Activated CD8-positive, alpha-beta memory T cell treated with anti-CD3 and anti-CD28 coated beads, Interleukin-2, amount 50 U/mL, for 4 hours (primary cell): ENCODE data around the gene MARCHF4.

ENCODE experiments used
- DNase-seq: peaks from one replicate; pipeline ENCODE4 v3.0.0-alpha.2; 2020

The MARCHF4 gene, protein sequence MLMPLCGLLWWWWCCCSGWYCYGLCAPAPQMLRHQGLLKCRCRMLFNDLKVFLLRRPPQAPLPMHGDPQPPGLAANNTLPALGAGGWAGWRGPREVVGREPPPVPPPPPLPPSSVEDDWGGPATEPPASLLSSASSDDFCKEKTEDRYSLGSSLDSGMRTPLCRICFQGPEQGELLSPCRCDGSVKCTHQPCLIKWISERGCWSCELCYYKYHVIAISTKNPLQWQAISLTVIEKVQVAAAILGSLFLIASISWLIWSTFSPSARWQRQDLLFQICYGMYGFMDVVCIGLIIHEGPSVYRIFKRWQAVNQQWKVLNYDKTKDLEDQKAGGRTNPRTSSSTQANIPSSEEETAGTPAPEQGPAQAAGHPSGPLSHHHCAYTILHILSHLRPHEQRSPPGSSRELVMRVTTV

DNA sequence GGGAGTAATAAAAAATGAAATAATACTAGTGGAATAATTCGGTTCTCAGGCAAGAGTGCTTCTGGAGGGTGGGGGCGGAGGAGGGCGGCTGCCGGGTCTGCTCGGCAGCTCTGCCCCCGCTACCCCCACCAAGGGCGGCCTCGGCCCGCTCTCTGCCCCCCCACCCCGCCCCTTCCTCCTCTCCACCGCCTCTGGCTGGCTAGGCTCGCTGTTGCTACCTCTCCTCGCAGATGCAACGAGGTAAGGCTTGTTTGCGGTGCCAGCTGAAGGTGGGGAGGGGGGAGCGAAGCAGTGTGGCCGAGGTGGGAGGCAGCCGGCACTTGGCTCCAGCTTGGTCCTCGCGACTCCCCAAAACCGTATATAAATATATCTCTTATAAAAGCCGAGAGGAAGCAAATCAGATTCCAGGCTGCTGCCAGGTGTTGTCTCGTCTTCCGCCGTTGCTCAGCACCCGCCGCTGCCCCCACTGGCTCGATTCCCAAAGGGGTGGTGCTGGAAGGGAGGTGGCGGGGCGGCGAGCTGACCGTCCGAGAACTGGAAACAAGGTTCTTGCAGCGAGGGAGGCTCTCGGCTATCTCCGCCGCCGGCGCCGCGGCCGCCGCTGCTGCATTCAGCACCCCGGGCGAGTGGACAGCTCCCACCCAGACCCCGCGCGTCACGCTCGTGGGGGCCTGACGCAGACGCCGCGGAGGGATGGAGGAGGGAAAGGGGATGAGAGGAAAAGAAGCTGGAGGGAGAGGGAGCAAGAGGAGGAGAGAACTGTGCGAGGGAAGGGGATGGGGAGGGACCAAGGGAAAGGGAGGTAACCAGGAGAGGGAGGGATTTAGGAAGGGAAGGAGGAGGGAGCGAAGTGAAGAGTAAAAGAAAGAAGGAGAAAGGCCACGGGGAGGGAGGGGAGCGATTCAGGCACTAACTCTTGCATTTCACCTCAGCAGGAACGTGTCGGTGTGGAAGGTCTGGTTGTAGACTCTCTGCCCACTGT lies at the start of gene MARCHF4:
Gene MARCHF4 (minus strand): TSS at position 763 of the 982 bp plus-strand sequence. CDS start 2,223 bp downstream, outside the sequence.
- DNase-seq, result peak; percentile 71

DNA sequence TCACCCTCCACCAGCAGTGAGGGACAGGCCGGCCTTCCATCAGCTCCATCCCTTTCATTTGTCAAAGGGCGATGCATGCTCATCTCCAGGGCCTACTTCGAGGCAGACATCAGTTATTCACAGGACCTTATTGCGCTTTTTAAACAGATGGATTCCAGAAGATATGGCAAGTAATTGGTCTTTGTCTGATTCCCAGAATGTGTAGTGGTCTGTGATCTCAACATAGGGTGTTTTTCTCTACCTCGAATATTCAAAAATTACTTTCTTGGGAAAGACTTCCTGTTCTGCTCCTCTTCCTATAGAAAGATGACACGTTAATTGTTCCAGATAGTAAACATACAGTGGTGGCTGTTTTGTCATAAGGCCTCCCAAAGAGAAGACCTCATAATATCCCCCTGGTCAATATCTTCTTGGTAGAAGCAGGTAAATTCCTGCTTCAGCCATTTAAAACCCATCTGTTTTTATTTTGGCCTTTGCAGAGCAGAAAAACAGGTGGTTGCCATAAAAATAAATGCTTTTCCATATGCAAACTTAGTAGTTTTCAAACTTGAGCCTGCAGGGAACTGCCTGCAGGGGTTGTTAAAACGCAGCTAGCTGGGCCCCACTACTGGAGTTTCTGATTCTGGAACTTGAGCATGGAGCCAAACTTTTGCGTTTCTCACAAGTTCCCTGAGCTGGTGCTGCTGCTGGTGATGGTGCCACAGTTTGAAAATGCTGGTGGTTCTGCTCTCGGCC lies 48.3 kb upstream of the MARCHF4 start:
- DNase-seq, result no peak

DNA sequence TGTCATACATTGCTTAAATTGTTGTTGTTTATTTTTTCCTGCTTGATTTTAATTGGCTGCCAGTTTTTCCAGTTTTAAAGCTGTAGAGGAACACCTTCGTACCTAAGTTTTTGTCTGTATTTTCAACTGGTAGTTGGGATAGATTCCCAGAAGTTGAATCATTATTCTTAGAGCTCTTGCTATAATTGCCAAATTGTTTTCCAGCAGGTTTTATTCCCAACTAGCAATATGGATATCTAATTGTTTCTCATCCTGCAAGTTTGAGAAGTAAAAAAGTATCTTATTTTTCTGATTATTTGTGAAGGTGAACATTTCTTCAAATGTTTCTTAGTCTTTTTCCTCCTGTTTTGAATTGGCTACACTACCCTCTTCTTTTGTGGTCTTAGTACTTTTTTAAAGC lies 46.7 kb upstream of the MARCHF4 start:
- DNase-seq, result no peak

DNA sequence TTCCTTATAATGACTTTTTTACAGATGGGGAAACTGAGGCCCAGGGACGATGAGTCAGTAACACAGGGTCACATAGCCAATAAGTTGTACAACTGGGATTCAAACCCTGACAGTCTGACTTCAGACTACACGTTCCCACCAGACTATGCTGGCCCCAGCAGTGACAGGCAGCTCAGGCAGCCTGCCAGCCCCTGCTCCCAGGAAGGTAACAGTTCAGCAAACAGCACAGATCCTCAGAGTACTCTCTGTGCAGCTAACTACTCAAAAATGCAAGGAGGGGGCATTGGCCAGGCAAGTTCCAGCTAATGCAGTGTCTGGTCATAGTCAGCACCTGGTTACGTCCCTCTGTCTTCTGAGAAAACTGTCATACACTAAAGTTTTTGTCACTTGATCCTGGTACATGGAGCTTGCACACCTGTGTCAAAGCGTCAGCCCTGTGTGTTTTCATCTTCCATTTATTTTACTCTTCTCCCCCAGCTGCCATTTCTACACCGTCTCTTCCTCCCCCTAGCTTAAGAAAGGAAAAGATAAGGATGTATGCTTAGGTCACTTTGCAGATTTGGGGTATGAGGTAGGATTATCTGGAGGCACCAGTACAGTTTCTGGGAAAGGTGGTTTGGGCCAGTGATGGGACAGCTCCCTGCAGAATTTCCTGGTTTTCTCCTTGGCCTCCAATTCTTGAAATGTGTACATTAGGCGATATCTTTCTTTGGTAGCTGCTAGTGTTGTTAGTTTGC lies 44.5 kb upstream of the MARCHF4 start:
- no peak for DNase-seq

DNA sequence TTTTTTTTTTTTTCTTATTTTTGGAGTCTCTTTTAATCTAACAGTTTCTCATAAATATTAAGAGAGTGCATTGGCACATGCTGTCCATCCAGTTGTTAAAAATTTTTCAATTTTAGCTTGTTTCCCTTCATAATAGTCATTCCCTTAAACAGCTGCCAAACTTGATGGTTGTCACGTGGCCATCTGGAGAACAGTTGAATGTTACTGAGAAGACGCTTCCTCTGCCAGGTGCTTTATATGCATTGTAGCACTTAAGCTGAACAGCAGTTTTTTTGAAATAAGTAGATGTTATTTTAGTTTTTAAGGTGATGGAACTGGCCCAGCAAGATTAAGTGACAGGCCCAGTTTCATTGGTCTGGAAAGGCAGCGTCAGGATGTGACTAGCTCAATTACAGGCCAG lies 43.3 kb upstream of the MARCHF4 start:
- no peak for DNase-seq

DNA sequence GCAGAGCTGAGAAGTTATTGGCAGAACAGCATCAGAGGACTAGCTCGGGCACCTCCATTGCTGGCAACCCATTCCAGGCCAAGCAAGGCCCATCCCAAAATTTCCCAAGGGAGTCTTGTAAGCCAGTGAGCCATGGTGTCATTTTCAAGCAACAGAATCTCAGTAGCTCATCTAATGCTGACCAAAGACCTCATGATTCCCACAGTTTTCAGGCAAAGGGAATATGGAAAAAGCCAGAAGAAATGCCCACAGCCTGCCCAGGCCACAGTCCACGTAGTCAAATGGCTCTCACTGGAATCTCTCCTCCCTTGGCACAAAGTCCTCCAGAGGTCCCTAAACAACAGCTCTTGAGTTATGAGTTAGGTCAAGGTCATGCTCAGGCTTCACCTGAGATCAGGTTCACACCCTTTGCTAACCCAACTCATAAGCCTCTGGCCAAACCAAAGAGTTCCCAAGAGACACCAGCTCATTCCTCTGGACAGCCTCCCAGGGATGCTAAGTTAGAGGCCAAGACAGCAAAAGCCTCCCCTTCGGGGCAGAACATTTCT lies 42.6 kb upstream of the MARCHF4 start:
- DNase-seq, result no peak

DNA sequence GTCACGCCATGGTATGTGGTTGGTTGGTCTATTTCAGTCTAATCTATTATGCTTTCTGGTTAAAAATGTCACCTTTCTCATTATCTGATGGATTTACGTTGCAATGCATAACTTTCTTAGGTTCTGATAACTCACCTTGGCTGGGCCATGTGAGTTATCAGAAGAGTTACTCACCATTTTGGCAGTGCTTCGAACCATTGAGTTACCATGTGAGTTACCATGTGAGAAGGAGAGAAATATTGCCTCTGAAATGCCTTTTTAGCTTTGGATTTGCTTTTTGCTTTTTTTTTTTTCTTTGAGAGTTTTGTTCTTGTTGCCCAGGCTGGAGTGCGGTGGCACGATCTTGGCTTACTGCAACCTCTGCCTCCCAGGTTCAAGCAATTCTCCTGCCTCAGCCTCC lies 41.6 kb upstream of the MARCHF4 start:
- no peak for DNase-seq

DNA sequence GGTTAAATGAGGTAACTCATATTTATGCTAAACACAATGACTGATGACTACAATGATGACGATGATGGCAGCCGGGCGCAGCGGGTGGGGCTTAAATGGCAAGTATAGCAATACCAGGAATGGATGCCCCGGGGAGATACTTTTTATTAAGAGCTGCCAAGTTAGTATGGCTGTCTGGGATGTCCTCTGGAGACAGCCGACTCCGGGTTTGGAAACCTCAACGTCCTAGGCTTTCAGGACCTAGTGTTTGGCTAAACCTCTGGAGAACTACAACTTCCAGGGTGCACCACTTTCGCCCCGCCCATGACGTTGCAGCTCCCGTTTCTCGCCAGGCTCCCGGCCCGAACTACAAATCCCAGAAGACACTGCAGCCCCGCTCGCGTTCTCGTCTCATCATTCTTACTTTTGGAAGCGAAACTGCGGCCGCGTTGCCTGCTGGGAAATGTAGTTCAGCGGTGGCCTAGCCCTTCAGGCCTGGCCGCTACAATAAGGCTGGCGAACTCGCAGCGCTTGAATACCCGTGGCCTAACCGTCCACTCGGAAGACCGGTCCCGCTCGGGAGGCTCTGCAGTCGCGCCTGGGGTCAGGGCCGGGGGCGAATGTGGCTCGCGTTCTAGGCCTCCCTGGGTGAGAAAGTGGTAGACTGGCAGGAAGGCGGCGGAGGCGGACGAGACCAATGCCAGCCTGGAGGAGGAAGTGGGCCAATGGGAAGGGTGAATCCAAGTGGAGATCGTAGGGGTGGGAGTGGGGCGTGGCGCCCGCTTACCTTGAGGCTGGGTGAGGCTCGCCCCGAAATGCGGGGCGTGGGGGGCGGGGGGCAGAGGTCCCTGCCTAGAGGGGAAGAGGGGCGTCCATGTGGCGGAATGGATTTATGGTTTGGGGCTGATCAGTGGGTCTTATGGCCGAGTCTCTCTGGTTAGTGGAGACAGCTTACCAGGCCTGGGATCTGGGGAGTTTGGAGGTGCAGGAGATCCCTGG lies 40.0 kb upstream of the MARCHF4 start, which contains the start of gene SMARCAL1:
Gene SMARCAL1 (plus strand): TSS at position 463 of the 978 bp plus-strand sequence. CDS start 2,221 bp downstream, outside the sequence.
- DNase-seq, result peak; percentile 99

DNA sequence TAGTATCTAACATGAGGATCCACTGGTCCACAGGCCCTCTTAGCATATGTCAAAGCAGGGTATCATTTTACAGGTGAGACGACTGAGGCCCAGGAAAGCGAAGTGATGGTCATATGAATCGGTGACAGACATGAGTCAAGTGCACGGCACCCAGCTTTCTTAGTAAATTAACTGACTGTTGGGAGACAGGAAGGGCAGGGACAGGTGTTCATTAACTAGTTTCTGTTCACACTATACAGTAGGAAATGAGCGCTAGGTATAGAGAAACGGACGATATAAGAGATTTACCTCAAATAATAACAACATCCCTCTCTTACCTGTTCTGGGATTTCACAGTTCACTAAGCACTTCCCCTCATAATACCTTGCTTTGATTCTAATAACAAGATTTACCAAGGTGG lies 38.3 kb upstream of the MARCHF4 start:
- no peak for DNase-seq

DNA sequence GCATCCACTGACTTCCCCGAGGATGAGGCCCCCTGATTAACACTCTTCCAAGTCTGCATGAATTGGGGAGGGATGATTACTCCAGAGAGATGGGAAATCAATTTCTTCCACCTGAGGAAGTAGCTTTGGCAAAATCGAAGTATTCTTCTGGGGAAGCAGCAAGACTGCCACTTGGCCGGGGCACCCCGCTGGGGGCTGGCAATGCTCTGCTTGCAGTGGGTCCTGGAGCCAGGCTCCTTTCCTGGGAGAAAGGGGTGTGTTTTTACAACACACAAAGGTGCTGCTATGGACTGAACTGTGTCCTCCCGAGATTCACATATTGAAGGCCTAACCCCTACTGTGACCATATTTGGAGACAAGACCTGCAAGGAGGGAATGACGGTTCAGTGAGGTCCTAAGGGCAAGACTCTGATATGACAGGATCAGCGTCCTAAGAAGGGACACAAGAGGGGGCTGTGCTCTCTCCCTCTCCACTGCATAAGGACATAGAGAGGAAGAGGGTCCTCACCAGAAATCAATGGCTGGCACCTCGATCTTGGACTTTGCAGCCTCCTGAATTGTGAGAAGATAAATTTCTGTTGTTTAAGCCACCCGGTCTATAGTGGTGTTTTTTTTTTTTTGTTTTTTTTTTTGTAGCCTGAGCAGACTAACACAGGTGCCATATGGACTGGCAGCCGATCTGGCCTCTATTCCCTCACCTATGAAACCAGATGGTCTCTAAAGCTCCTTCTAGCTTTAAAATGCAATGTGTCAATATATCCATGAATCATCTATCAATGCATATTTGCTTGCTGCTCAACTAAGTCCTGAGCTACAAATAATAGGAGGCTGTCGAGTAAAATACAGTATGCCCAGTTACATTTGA lies 36.4 kb upstream of the MARCHF4 start:
- no peak for DNase-seq

DNA sequence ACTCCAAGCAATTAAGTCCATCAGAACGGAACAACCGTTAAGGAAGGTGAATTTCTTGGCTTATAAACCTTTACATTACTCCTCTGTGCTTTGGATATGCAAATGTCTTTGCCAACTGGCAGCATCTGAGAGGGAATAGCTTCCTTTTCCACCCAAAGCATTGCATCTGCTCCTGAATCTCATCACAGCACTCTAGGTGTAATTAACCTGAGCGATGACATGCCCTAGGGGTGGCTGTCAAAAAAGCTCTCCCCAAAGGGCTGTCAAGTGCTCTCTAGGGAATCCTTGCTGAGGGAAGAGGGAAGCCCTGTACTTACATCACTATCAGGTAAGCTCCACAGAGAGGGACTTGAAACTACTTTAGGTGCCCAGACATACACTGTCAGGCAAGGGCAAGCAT lies 34.5 kb upstream of the MARCHF4 start:
- DNase-seq, result no peak

DNA sequence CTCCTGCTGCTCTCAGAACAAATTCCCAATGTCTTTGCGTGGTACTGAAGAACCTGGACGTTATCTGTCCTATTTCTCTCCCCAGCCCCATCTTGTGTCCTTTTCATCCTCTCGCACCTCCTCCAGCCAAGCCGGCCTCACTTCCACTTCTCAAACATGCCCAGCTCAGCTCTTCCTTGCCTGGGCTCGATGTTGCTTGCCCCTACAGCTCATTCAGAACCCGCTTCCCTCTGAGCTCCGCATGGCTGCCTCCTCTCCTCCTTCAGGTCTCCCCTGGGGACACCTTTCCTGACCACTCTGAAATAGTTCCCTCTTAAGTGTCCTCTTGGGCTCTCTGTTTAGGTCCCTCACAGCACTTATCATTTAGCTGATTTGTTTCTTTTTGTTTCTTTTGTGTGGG lies 33.3 kb upstream of the MARCHF4 start:
- DNase-seq, result no peak

DNA sequence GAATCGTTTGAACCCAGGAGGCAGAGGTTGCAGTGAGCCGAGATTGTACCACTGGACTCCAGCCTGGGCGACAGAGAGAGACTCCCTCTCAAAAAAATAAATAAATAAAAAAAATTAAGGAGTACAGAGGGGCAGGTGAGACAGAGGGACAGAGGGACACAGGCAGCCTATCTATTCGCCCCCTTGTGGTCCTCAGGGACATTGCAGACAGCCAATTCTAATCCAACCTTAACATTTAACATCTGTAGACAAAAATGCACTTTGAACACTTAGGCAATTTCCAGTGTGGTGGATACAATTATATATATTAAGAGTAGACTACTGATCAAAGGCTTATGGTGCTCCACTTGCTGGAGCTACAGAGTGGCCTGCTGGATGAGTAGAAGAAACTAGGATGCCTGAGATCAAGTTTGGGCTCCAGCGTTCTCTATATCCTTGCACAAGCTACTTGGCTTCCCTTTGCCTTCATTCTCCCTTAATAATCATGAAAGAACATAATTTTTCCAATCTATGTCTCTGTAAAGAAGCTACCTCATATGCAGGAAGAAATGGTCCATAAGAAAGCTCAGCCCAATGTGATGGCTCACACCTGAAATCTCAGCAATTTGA lies 31.8 kb upstream of the MARCHF4 start:
- peak; percentile 54 for DNase-seq

DNA sequence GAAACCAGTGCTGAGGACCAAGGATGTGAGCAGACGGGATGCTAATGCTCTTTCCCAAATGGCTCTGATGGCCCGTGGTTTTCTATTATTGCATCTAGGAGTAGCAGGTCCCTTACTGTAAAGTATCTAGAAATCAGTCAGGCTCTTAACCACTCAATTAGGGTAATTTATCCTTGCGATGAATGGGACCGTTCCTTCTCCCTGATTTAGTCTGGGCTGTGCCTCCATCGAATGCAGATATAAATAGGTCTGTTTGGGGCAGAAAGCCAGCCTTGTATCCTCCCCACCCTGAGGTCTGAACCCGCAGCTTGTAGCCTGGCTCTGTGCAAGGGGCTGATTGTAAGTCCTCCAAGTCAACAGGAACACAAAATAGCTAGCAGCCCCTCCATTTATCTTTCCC lies 30.5 kb upstream of the MARCHF4 start:
- no peak for DNase-seq

DNA sequence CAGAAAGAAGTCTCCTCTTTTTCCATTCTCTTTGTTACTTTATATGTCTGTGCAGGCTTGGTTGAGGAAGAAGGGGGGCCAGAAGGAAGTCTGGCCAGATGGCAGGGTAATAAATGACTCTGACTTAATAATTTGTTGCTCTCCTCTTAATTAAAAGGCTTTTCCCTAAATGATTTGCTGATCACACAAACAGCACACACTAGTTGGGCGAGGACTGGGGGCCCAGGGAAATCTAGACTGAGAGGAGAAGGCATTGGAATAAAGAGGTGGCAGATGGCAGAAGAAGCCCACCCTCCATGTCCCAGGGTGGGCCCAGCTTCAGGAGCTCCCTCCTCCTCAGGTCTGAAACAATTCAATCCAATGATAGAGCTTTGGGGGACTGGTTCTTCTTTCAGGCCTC lies 27.3 kb upstream of the MARCHF4 start:
- no peak for DNase-seq

DNA sequence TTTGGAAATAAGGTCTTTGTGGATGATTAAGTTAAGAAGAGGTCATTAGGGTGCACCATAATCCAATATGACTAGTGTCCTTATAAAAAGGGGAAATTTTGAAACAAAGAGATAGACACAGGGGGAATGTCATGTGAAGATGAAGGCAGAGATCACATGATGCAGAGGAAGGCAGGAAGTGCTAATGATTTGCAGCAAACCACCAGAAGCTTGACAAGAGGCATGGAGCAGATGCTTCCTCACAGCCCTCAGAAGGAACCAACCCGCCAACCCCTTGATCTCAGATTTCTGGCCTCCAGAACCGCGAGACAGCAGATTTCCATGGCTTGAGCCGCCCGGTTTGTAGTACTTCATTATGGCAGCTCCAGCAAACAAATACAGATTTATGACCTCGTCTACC lies 22.6 kb upstream of the MARCHF4 start:
- no peak for DNase-seq

DNA sequence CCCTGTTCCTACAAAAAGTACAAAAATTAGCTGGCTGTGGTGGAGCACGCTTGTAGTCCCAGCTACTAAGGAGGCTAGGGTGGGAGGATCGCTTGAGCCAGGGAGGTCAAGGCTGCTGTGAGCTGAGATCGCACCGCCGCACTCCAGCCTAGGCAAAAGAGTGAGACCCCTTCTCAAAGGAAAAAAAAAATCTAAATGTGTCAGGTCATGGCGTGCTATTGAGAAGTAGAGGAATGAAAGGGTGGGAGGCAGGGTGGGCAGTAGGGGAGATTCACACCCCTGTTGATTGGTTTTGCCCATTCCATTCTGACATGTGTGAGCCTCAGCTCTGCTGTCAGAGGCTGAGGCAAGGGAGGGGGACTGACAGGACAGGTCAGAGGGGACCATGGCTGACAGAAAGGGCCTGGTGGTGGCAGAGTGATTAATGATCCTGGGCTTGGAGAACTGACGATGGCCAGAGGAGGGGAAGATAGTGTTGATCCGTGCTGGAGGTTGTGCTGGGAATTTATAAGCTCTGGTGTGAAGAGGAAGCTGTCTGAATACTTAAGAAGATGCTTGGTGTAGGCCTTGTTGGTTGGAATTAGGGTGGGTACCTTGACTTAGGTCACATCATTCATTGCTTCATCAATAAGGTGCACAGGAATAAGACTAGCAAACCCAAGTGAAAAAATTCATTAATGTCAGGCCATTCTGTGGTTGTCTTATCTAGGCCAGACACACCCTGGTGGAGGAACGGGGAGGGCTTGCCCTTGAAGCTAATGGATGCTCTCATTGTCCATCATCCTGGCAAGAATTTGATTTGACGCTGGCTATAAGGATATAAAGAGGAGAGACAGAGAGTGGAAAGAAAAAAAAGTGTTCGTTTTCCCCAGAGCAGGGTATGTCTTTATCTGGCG lies 20.9 kb upstream of the MARCHF4 start:
- no peak for DNase-seq

DNA sequence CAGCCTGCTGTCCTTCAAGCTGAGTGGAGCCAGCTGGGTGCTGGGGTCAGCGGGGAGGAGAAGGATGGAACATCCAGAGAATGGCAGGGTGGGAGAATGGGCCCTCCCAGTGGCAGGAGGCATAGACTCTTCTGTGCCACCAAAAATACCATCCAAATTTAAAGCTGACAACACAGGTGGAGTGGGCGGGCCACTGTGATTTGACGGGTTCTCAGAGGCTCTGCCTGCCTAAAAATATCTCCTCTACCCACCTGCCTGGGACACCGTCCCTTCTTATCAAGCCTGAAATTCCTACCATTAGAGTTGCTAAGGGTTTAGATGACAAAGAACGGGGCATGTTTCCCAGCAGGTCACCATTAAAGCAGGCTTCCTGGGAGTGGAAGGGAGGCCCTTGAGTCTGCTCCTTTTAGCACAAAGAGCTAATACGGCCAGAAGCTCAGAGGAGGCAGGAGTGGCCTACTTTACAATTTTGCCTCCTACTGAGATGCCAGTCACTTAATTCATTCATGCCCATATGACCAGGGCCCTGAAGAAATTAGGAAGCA lies 19.8 kb upstream of the MARCHF4 start:
- no peak for DNase-seq
